Measurements from ENCODE around the gene MAP3K12.

The MAP3K12 gene

GRCh38 chr12:53507603-53507885 is 8.3 kb upstream of the MAP3K12 start:
- no peak for DNase-seq (ENCODE audit: low spot score)

GRCh38 chr12:53506881-53507602 is 7.8 kb upstream of the MAP3K12 start, which contains the start of gene NPFF:
Gene NPFF (minus strand): TSS chr12:53507484. CDS start chr12:53507474, 10 bp downstream.
- no peak for DNase-seq (ENCODE audit: low spot score)

- no peak for DNase-seq (ENCODE audit: low spot score)
Observed at GRCh38 chr12:53506450-53506785, 7.2 kb upstream of the MAP3K12 start.

- no peak for DNase-seq (ENCODE audit: low spot score)
Observed at GRCh38 chr12:53505555-53506449, 6.5 kb upstream of the MAP3K12 start.

- DNase-seq (ENCODE audit: low spot score) = no peak
Observed at GRCh38 chr12:53505086-53505485, 5.8 kb upstream of the MAP3K12 start.

GRCh38 chr12:53504004-53504920 is 5.0 kb upstream of the MAP3K12 start:
- DNase-seq (ENCODE audit: low spot score) = no peak

- DNase-seq (ENCODE audit: low spot score) = no peak
Observed at GRCh38 chr12:53502983-53503728, 3.9 kb upstream of the MAP3K12 start.

- DNase-seq (ENCODE audit: low spot score) = no peak
Observed at GRCh38 chr12:53502331-53502730, 3.1 kb upstream of the MAP3K12 start.

- no peak for DNase-seq (ENCODE audit: low spot score)
Observed at GRCh38 chr12:53501615-53502181, 2.4 kb upstream of the MAP3K12 start.

- peak; percentile 99 for DNase-seq (ENCODE audit: low spot score)
Observed at GRCh38 chr12:53500776-53501614, 1.7 kb upstream of the MAP3K12 start, which contains the start of gene TARBP2. Gene TARBP2 (plus strand): TSS chr12:53501283. CDS start chr12:53501409, 126 bp downstream.

- DNase-seq (ENCODE audit: low spot score) = no peak
Observed at GRCh38 chr12:53500142-53500775, 1.0 kb upstream of the MAP3K12 start.

GRCh38 chr12:53498235-53498630 is 1.0 kb downstream of the MAP3K12 start:
- DNase-seq (ENCODE audit: low spot score) = peak; percentile 30

GRCh38 chr12:53497461-53497860 is 1.8 kb downstream of the MAP3K12 start:
- no peak for DNase-seq (ENCODE audit: low spot score)

GRCh38 chr12:53496752-53497032 is 2.6 kb downstream of the MAP3K12 start:
- DNase-seq (ENCODE audit: low spot score) = no peak

GRCh38 chr12:53495903-53496751 is 3.1 kb downstream of the MAP3K12 start:
- no peak for DNase-seq (ENCODE audit: low spot score)

GRCh38 chr12:53493610-53494391 is 5.5 kb downstream of the MAP3K12 start:
- DNase-seq (ENCODE audit: low spot score) = no peak

- peak; percentile 84 for DNase-seq (ENCODE audit: low spot score)
Observed at GRCh38 chr12:53492830-53493609, 6.2 kb downstream of the MAP3K12 start.
